Stomach (tissue), 9 donors: ENCODE results near the gene SND1. TPM values are rescaled to one million over a fixed set of nuclear protein-coding genes. Genes with fewer than 3 reads are reported as not detected.

Experiments used
- DNase-seq, 2 donors: peaks; one replicate each; pipeline versions ENCODE4 v3.0.0 to v3.0.0-alpha.2; 2013 to 2019
- H3K27ac ChIP-seq, 5 donors: fragments of 200-600 bp in 4 of 5; sonication (generic) in 4 of 5; one replicate each; pipeline ENCODE4 v1.5.1; 2013 to 2019; ENCODE audit warnings: mild to moderate bottlenecking in 1 of 5, moderate library complexity in 1 of 5
- H3K27me3 ChIP-seq, 3 donors: fragments of 200-600 bp; sonication (generic); one replicate each; pipeline ENCODE4 v1.5.1; 2017 to 2019; ENCODE audit warnings: mixed run types in 1 of 3
- H3K36me3 ChIP-seq, 4 donors: fragments of 200-600 bp; sonication (generic); 1 replicate in 3 of 4; 2 replicates in 1 of 4; pipeline ENCODE4 v1.5.1; 2016 to 2019
- H3K4me1 ChIP-seq, 4 donors: fragments of 200-600 bp; sonication (generic); one replicate each; pipeline ENCODE4 v1.5.1; 2016 to 2019
- H3K4me3 ChIP-seq, 4 donors: fragments of 200-600 bp; sonication (generic) in 3 of 4; one replicate each; pipeline ENCODE4 v1.5.1; 2016 to 2019; ENCODE audit warnings: mild to moderate bottlenecking in 1 of 4
- H3K9me3 ChIP-seq, 4 donors: fragments of 200-600 bp; sonication (generic); one replicate each; pipeline ENCODE4 v1.5.1; 2016 to 2019
- EP300 ChIP-seq: sonication (generic); formaldehyde crosslinking; IDR thresholded peaks from one replicate; pipeline ENCODE4 v1.6.1; 2017; ENCODE audit warnings: antibody characterized with exemption
- POLR2A ChIP-seq, 4 donors: fragments of 450-650 bp; IDR thresholded peaks; one replicate each; pipeline ENCODE4 v1.6.1; 2016; ENCODE audit warnings: antibody characterized with exemption in 4 of 4, control low read depth in 2 of 4, mild to moderate bottlenecking in 1 of 4, moderate library complexity in 1 of 4
- POLR2AphosphoS5 ChIP-seq, 3 donors: sonication (generic); formaldehyde crosslinking; IDR thresholded peaks; one replicate each; pipeline ENCODE4 v1.6.1; 2016; ENCODE audit warnings: antibody characterized with exemption in 3 of 3
- WGBS, 5 donors: extraction: QIAGEN DNeasy Blood & Tissue Kit in 3 of 5; methylation state at CpG; one replicate each; pipeline versions ENCODE4 v1.1.5 to v1.1.7; 2013 to 2018; 5-methylcytosine and 5-hydroxymethylcytosine counted together
- intact Hi-C: fragments of 100-400 bp; cut with DNase I; formaldehyde crosslinking; loops from one replicate; pipeline ENCODE4 v1.15.1; 2023; ENCODE audit warnings: low total_unique reads
- polyA plus RNA-seq, 3 donors: library from polyadenylated mRNA; stranded (reverse); fragments of 200-250 nt; gene quantifications; one replicate each; pipeline ENCODE4 v1.2.3, GENCODE V29; 2013
- total RNA-seq, 5 donors: library from RNA; depleted of rRNA; stranded (reverse); fragments of >200 nt; gene quantifications; one replicate each; pipeline versions ENCODE4 v1.1.0 to v1.2.3, GENCODE V29; 2014 to 2016
- TF ChIP-seq, protein P1 (sequence below), 7 experiments: fragments of 450-650 bp in 4 of 7; fragments of 200-600 bp in 3 of 7; sonication (generic) in 3 of 7; IDR thresholded peaks; one replicate each; pipeline ENCODE4 v1.5.1; 2016 to 2019; ENCODE audit warnings: antibody characterized with exemption in 7 of 7, control low read depth in 2 of 7, mild to moderate bottlenecking in 1 of 7
- donor health status: healthy with polysubstance abuse.
- donor health status: Bipolar disorder and iron deficiency.
- donor health status: healthy.

The SND1 gene
- total and polyA plus RNA-seq, 8 donors = 63.3 to 799 (median 126) TPM

DNA sequence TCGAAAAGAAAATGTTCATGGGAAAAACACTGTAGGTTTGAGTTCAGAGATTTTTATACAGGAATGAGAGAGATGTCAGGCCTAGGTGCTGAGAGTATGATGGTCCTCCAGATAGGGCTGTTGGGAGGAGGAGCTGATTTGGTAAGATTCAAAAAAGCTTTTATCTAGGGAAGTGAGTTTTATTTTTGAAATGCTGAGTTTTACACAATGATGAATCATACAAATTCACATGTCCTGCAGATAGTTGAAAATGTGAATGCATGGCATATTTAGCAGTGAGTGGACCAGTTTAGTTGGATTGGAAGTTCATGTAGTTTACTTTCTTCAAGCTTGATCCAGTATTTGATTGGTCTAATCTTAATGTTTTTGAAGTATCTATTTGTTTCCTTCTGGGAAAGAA lies 224.4 kb downstream of the SND1 start:
- peaks cover 0 to 32% (median 20%) of the 10 kb centered on the region in 4 donors for H3K4me1 ChIP-seq
- no peak for TF ChIP-seq POLR2A (IDR thresholded peaks at IDR 0.05)
- TF ChIP-seq, protein P1, sequence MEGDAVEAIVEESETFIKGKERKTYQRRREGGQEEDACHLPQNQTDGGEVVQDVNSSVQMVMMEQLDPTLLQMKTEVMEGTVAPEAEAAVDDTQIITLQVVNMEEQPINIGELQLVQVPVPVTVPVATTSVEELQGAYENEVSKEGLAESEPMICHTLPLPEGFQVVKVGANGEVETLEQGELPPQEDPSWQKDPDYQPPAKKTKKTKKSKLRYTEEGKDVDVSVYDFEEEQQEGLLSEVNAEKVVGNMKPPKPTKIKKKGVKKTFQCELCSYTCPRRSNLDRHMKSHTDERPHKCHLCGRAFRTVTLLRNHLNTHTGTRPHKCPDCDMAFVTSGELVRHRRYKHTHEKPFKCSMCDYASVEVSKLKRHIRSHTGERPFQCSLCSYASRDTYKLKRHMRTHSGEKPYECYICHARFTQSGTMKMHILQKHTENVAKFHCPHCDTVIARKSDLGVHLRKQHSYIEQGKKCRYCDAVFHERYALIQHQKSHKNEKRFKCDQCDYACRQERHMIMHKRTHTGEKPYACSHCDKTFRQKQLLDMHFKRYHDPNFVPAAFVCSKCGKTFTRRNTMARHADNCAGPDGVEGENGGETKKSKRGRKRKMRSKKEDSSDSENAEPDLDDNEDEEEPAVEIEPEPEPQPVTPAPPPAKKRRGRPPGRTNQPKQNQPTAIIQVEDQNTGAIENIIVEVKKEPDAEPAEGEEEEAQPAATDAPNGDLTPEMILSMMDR (IDR thresholded peaks at IDR 0.05) = no peak
- TF ChIP-seq POLR2AphosphoS5 (IDR thresholded peaks at IDR 0.05) = no peak
- no peak for TF ChIP-seq EP300
- no peaks in the 10 kb centered on the region for H3K9me3 ChIP-seq
- H3K36me3 ChIP-seq = no peaks in the 10 kb centered on the region
- no peak for DNase-seq
- H3K27ac ChIP-seq = no peak overlapping the region
- intact Hi-C loops = no loop called here
- WGBS, 5 donors = 76 to 86% (median 83%) methylated on average over 1 of the region's 1 CpG
- no peaks in the 10 kb centered on the region for H3K27me3 ChIP-seq
- H3K4me3 ChIP-seq = no peak overlapping the region

DNA sequence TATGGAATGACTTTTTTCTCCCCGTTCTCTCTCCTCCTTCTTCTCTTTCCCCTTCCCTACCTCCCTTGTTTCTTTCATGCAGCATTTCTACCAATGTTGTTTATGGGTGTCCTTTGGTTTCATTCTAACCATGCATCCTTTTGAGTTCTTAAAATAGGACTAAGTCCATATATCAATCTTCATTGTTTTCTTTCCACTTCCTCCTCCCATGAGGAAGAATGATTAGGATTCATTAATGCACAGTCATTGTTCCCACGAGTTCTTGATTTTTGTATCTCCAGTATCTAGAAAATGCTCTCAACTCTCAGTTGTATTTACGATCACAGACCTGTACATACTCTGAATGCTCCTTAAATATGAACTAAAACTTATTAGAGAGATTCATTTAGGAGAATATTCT lies 226.0 kb downstream of the SND1 start:
- WGBS, 5 donors = 68 to 79% (median 75%) methylated on average over 3 of the region's 3 CpGs
- Histone ChIP-seq H3K4me1 (peaks cover 0 to 32% (median 20%) of the 10 kb centered on the region in 4 donors), H3K27me3 (no peaks in the 10 kb centered on the region), H3K4me3 (no peak overlapping the region), H3K27ac (no peak overlapping the region), H3K9me3 (no peaks in the 10 kb centered on the region), H3K36me3 (no peaks in the 10 kb centered on the region)
- no peak for TF ChIP-seq POLR2A (IDR thresholded peaks at IDR 0.05)
- no peak for TF ChIP-seq EP300
- no peak for TF ChIP-seq POLR2AphosphoS5 (IDR thresholded peaks at IDR 0.05)
- TF ChIP-seq, protein P1 (IDR thresholded peaks at IDR 0.05) = no peak
- no peak for DNase-seq
- intact Hi-C loops = no loop called here

DNA sequence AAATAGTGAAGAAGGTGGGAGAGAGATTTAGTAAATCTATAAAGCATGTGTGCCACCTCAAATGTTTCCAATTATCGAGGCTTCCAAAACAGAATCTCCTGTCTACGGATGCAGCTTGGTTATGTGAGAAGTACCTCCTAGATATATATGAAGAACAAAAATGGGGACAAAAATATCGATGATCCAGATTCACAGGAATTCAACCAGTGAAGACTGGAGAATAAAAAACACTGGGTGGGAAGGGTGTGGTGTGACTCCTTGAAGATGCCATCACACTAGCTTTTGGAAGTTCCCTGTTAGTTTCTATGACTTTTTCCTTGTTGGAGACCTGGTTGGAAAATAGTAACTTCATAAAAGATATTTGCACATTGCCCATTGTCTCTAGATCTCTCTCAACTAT lies 226.8 kb downstream of the SND1 start:
- H3K4me3 ChIP-seq = no peak overlapping the region
- intact Hi-C loops = no loop called here
- DNase-seq = no peak
- H3K27me3 ChIP-seq = no peaks in the 10 kb centered on the region
- peaks cover 0 to 36% (median 20%) of the 10 kb centered on the region in 4 donors for H3K4me1 ChIP-seq
- H3K27ac ChIP-seq = no peak overlapping the region
- no peaks in the 10 kb centered on the region for H3K9me3 ChIP-seq
- H3K36me3 ChIP-seq = no peaks in the 10 kb centered on the region
- TF ChIP-seq, protein P1 (IDR thresholded peaks at IDR 0.05) = no peak
- TF ChIP-seq EP300 (no peak), POLR2AphosphoS5 (IDR thresholded peaks at IDR 0.05) (no peak), POLR2A (IDR thresholded peaks at IDR 0.05) (no peak)
- 95 to 100% (median 97%) methylated on average over 3 of the region's 3 CpGs for WGBS, 5 donors

- Histone ChIP-seq H3K9me3 (no peaks in the 10 kb centered on the region), H3K27me3 (no peaks in the 10 kb centered on the region), H3K4me3 (no peak overlapping the region), H3K36me3 (no peaks in the 10 kb centered on the region), H3K4me1 (peaks cover 4 to 41% (median 27%) of the 10 kb centered on the region in 4 donors), H3K27ac (no peak overlapping the region)
- intact Hi-C loops = no loop called here
- TF ChIP-seq, protein P1 (IDR thresholded peaks at IDR 0.05) = no peak
- TF ChIP-seq POLR2A (IDR thresholded peaks at IDR 0.05) (no peak), EP300 (no peak), POLR2AphosphoS5 (IDR thresholded peaks at IDR 0.05) (no peak)
- no peak for DNase-seq
- 90 to 94% (median 92%) methylated on average over 4 of the region's 4 CpGs for WGBS, 5 donors
Measured at GRCh38 chr7:127879436-127879835, 227.4 kb downstream of the SND1 start.
